Subcutaneous adipose tissue (tissue), 4 donors: Measurements from ENCODE around the gene POC1A. TPM values are rescaled to one million over a fixed set of nuclear protein-coding genes. Genes with fewer than 3 reads are reported as not detected.

Source experiments
- total RNA-seq, 4 donors: library from RNA; depleted of rRNA; stranded (reverse); fragments of >200 nt; gene quantifications; one replicate each; pipeline ENCODE4 v1.1.0, GENCODE V29; 2016
- TF ChIP-seq, protein P1 (sequence below): fragments of 450-650 bp; IDR thresholded peaks from one replicate; pipeline ENCODE4 v1.5.1; 2016; ENCODE audit warnings: low read depth, mild to moderate bottlenecking, control low read depth, antibody characterized with exemption, moderate library complexity

Gene POC1A
- total RNA-seq, 4 donors from 2014 or later, result 0.38 to 2.4 (median 1.2) TPM

DNA sequence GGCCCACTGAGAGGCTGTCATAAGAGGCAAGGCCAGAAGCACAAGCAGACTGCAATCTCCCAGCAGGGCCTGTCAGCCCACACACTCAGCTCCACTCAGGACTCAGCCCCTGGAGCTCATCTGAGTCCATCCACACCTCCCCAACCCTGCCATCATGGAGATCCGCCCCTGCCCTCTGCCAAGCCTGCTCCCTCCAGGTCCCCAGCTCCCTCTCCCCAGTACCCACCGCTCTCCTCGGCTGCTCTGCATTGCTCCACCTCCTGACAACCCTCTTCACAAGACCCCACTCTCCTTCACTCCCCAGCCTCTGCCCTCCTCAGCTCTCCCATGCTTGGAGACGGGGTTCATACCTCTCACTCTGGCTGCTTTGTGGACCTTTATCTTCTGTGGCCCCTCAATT lies 11.1 kb downstream of the POC1A start:
- TF ChIP-seq, protein P1, sequence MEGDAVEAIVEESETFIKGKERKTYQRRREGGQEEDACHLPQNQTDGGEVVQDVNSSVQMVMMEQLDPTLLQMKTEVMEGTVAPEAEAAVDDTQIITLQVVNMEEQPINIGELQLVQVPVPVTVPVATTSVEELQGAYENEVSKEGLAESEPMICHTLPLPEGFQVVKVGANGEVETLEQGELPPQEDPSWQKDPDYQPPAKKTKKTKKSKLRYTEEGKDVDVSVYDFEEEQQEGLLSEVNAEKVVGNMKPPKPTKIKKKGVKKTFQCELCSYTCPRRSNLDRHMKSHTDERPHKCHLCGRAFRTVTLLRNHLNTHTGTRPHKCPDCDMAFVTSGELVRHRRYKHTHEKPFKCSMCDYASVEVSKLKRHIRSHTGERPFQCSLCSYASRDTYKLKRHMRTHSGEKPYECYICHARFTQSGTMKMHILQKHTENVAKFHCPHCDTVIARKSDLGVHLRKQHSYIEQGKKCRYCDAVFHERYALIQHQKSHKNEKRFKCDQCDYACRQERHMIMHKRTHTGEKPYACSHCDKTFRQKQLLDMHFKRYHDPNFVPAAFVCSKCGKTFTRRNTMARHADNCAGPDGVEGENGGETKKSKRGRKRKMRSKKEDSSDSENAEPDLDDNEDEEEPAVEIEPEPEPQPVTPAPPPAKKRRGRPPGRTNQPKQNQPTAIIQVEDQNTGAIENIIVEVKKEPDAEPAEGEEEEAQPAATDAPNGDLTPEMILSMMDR, result no peak

DNA sequence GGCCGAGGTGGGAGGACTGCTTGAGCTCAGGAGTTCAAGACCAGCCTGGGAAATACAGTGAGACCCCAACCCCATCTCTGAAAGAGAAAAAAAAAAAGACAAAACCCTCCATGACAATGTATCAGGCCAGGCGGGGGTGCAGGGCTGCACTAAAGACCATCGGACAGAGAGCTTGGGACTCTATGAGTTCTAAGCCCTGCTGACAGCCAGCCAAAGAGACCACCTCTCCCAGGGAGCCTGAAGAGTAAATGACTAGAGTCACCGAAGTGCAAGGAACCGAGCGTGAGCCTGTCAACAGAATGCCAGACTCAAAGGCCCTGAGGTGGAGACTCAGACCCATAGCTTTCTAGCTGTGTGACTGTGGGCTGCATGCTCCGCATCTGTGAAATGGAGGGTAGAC lies 12.5 kb downstream of the POC1A start:
- TF ChIP-seq, protein P1, result no peak

DNA sequence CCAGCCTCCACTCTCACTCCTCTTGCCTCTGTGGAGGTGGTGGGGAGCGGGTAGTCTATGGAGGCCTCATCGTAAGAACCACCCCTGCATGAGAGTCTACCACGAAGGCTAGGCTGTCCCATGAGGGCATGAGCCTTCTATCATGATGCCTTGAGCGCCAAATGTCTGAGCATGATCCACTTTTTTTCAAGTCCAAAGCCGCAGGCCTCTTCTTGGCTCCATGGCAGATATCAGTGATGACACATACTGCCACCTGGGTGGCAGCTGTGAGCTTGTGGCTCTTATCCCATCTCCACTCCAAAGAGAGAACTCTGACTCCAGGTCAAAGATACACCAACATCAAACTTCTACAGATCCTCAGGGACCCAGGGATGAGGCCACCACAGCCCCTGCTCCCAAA lies 13.5 kb downstream of the POC1A start:
- TF ChIP-seq, protein P1, result no peak

DNA sequence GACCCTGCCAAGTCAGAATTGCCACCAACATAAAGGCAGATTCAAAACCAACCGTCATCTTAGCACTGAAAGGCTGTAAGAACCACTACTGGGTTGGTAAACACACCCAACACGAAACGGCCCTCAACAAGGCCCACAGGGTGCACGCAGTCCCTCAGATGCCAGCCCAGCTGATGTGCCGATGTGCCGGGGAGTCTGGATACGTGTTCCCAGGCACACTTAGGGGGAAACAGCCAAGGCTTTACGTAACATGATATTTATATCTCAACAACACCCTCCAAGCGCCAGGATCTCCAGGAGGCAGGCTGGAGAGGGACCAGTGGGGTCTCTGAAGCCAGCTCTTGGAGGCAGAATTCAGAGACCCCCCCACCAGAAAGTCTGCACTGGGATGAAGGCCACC lies 14.2 kb downstream of the POC1A start:
- TF ChIP-seq, protein P1, result no peak

DNA sequence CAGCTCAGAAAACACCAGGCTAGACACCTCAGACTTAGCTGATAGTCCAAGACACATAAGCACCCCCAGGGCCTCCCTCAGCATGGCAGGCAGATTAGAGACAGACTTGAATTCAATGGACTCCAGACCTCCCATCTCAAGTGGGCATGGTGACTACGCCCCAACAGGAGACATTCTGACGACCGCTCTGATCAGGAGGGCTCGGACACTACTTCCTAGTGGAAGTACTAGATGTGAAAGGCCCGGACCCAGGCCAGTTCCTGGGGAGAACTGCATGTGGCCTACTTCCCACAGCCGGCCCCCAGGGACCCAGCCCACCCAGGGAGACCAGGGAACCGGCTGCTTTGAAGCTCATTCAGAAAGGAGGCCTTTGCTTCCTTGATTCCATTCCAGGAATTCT lies 16.9 kb downstream of the POC1A start:
- TF ChIP-seq, protein P1, result no peak

DNA sequence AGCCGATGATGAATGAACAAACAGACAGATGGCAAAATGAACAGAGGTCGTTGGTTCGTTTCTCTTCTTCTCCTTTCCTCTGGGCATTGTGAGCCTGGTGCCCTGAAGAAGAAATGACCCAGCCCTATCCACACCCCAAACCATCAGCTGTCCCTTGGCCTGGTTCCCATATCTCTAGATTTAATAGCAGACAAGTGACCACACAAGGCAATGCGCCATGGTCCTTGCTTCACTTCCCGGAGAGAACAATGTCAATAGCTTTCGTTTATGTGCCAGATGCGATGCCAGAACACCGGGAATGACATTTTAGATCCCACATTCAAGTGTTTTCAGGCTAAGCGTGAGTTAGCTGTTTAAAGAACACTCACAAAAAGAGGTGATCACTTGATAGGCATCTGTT lies 17.7 kb downstream of the POC1A start:
- TF ChIP-seq, protein P1, result no peak

DNA sequence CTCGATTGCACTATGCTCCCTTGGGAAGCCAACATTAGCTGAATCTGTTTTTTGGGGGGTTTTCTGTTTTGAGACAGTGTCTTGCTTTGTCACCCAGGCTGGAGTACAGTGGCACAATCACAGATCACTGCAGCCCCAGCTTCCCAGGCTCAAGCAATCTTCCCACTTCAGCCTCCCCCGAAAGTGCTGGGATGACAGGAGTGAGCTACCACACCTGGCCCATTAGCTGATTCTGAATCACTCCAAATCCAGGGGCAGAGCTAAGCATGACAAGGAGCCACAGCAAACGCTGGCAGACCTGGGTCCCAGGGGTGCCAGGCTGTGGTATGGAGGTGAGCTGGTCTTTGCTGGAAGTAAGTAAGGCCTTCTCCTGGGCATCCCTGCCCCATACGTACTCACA lies 18.9 kb downstream of the POC1A start:
- TF ChIP-seq, protein P1, result no peak
